K562 (cell line): ENCODE data around the gene EFNB3. TPM values are rescaled to one million over a fixed set of nuclear protein-coding genes. Genes with fewer than 3 reads are reported as not detected.

Source experiments
- GTF2E2 ChIP-seq: fragments of 200-800 bp; sonication (Bioruptor generic); IDR thresholded peaks from 2 replicates; pipeline ENCODE4 v1.6.1; 2016; ENCODE audit warnings: missing genetic modification characterization, missing compliant biosample characterization
- HCFC1 ChIP-seq: IDR thresholded peaks from 2 replicates; pipeline ENCODE4 v1.6.1; 2012; ENCODE audit warnings: low read depth, low read length, improper control_type of control experiment
- NR1H2 ChIP-seq: sonication (generic); formaldehyde crosslinking; IDR thresholded peaks from 2 replicates; pipeline ENCODE4 v1.4.0; 2020; ENCODE audit warnings: mild to moderate bottlenecking, missing genetic modification reagents
- NR4A1 ChIP-seq, 2 experiments: fragments of 250-450 bp in 1 of 2; fragments of 450-650 bp in 1 of 2; sonication (Bioruptor Pico) in 1 of 2; IDR thresholded peaks; 2 replicates each; pipeline versions ENCODE4 v1.4.0 to v1.6.1; 2016 to 2020; ENCODE audit warnings: mild to moderate bottlenecking in 2 of 2, missing compliant biosample characterization in 1 of 2, missing genetic modification characterization in 1 of 2, moderate library complexity in 1 of 2
- NRF1 ChIP-seq, 2 experiments: fragments of 450-650 bp; IDR thresholded peaks in 1 of 2; conservative IDR thresholded peaks in 1 of 2; 2 replicates each; pipeline ENCODE4 v1.6.1; 2014; ENCODE audit warnings: mild to moderate bottlenecking in 2 of 2
- POLR2B ChIP-seq: fragments of 450-650 bp; IDR thresholded peaks from 2 replicates; pipeline ENCODE4 v1.6.1; 2018; ENCODE audit warnings: low read depth; ENCODE audit not compliant: partially characterized antibody
- SMARCA4 ChIP-seq: fragments of 450-650 bp; IDR thresholded peaks from 2 replicates; pipeline ENCODE4 v1.6.1; 2016
- TBP ChIP-seq: optimal IDR thresholded peaks from 2 replicates; pipeline ENCODE3; 2011; ENCODE audit warnings: low read depth, low read length, improper control_type of control experiment
- THRAP3 ChIP-seq: fragments of 450-650 bp; IDR thresholded peaks from 2 replicates; pipeline ENCODE4 v1.6.1; 2016; ENCODE audit warnings: mild to moderate bottlenecking, inconsistent platforms, borderline replicate concordance
- ZZZ3 ChIP-seq: fragments of 450-650 bp; IDR thresholded peaks from 2 replicates; pipeline ENCODE4 v1.6.1; 2016; ENCODE audit warnings: antibody characterized with exemption, mild to moderate bottlenecking, moderate library complexity
- polyA plus RNA-seq, 8 experiments: library from polyadenylated mRNA; depleted of rRNA in 4 of 8; stranded (reverse) in 5 of 8; unstranded in 3 of 8; fragments of >200 nt; fragmentation: Nextera tagmentation in 2 of 8; fragmentation: Illumina TruSeq in 1 of 8; extraction: Ambion mirVana in 2 of 8; extraction: Trizol in 1 of 8; gene quantifications; 2 replicates each; pipeline versions ENCODE4 v1.2.1 to v1.2.3, GENCODE V29; 2011 to 2014; ENCODE audit warnings: inconsistent platforms in 1 of 8, missing spikeins in 1 of 8
- total RNA-seq, 7 experiments: library from RNA; depleted of rRNA in 6 of 7; stranded (reverse); fragments of >200 nt in 6 of 7; fragmentation: Illumina TruSeq in 2 of 7; extraction: Trizol in 2 of 7; gene quantifications; 2 replicates each; pipeline versions ENCODE4 v1.2.1 to v1.2.3, GENCODE V29; 2011 to 2021; ENCODE audit warnings: low replicate concordance in 1 of 7
- TF ChIP-seq, protein P1 (sequence below): sonication (generic); formaldehyde crosslinking; IDR thresholded peaks from 2 replicates; pipeline ENCODE4 v1.8.0; 2022; ENCODE audit warnings: mild to moderate bottlenecking, missing genetic modification reagents
- TF ChIP-seq, protein P2 (sequence below): fragments of 250-450 bp; sonication (Bioruptor Pico); IDR thresholded peaks from 2 replicates; pipeline ENCODE4 v1.4.0; 2020; ENCODE audit warnings: mild to moderate bottlenecking
- TF ChIP-seq, protein P3 (sequence below): sonication (generic); formaldehyde crosslinking; IDR thresholded peaks from 2 replicates; pipeline ENCODE4 v1.8.1; 2023; ENCODE audit warnings: missing genetic modification reagents, mild to moderate bottlenecking, borderline replicate concordance
- TF ChIP-seq, protein P4 (sequence below): fragments of 450-650 bp; conservative IDR thresholded peaks from 2 replicates; pipeline ENCODE4 v1.6.1; 2016; ENCODE audit warnings: missing genetic modification characterization, low read depth, mild to moderate bottlenecking, control low read depth, missing compliant biosample characterization

The EFNB3 gene
- total and polyA plus RNA-seq, 9 of the 15 experiments (the other 6 are each of a cell fraction or from before 2014, with no cell fraction given): not detected

DNA sequence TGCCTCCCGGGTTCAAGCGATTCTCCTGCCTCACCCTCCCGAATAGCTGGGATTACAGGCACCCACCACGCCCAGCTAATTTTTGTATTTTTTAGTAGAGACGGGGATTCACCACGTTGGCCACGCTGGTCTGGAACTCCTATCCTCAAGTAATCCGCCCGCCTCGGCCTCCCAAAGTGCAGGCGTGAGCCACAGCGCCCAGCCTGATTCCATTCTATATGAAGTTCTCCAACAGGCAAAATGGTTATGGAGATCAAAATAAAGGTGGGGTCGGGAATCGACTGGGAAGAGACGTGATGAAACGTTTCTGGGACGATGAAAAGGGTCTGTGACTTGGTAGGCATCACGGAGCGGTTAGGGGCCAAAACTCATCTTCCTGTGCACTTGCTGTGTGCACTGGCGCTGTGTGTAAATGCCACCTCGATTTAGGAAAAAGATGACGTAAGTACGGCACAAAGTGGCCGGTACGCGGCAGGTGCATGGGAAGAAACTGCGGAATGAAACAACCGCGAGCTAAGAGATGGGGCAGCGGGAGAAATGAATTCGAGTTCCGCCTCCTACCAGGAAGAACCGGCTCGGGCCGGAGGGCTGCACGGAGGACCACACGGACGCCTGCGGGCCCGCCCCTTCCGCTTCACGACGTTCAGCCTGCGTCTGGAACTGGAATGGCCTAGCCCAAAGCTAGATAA, 19.3 kb upstream of the EFNB3 start (continued):
- TF ChIP-seq, protein P1, sequence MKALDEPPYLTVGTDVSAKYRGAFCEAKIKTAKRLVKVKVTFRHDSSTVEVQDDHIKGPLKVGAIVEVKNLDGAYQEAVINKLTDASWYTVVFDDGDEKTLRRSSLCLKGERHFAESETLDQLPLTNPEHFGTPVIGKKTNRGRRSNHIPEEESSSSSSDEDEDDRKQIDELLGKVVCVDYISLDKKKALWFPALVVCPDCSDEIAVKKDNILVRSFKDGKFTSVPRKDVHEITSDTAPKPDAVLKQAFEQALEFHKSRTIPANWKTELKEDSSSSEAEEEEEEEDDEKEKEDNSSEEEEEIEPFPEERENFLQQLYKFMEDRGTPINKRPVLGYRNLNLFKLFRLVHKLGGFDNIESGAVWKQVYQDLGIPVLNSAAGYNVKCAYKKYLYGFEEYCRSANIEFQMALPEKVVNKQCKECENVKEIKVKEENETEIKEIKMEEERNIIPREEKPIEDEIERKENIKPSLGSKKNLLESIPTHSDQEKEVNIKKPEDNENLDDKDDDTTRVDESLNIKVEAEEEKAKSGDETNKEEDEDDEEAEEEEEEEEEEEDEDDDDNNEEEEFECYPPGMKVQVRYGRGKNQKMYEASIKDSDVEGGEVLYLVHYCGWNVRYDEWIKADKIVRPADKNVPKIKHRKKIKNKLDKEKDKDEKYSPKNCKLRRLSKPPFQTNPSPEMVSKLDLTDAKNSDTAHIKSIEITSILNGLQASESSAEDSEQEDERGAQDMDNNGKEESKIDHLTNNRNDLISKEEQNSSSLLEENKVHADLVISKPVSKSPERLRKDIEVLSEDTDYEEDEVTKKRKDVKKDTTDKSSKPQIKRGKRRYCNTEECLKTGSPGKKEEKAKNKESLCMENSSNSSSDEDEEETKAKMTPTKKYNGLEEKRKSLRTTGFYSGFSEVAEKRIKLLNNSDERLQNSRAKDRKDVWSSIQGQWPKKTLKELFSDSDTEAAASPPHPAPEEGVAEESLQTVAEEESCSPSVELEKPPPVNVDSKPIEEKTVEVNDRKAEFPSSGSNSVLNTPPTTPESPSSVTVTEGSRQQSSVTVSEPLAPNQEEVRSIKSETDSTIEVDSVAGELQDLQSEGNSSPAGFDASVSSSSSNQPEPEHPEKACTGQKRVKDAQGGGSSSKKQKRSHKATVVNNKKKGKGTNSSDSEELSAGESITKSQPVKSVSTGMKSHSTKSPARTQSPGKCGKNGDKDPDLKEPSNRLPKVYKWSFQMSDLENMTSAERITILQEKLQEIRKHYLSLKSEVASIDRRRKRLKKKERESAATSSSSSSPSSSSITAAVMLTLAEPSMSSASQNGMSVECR (CRISPR knock-in tag): peak; percentile 90
- TF ChIP-seq TBP (peak; percentile 70), THRAP3 (no peak), NR1H2 (CRISPR knock-in tag) (0 out of 2 replicates have a peak, but pooled peaks have one; percentile 44), GTF2E2 (tag) (no peak), SMARCA4 (peak; percentile 41; the same call in 1 of the 2 replicates), HCFC1 (peak; percentile 47), ZZZ3 (no peak), NRF1 (conservative IDR thresholded peaks at IDR 0.05 in 1 of 2, IDR thresholded peaks at IDR 0.05 in 1 of 2) (0 out of 4 replicates have a peak, but pooled peaks of 1 of the 2 experiments have one; percentile 26), NR4A1 (CRISPR knock-in tag; IDR thresholded peaks at IDR 0.05) (no peak), NR4A1 (tag; IDR thresholded peaks at IDR 0.05) (peak; percentile 83), POLR2B (peak; percentile 67)
- TF ChIP-seq, protein P2, sequence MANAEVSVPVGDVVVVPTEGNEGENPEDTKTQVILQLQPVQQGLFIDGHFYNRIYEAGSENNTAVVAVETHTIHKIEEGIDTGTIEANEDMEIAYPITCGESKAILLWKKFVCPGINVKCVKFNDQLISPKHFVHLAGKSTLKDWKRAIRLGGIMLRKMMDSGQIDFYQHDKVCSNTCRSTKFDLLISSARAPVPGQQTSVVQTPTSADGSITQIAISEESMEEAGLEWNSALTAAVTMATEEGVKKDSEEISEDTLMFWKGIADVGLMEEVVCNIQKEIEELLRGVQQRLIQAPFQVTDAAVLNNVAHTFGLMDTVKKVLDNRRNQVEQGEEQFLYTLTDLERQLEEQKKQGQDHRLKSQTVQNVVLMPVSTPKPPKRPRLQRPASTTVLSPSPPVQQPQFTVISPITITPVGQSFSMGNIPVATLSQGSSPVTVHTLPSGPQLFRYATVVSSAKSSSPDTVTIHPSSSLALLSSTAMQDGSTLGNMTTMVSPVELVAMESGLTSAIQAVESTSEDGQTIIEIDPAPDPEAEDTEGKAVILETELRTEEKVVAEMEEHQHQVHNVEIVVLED: 0 out of 2 replicates have a peak, but pooled peaks have one; percentile 36
- TF ChIP-seq, protein P3, sequence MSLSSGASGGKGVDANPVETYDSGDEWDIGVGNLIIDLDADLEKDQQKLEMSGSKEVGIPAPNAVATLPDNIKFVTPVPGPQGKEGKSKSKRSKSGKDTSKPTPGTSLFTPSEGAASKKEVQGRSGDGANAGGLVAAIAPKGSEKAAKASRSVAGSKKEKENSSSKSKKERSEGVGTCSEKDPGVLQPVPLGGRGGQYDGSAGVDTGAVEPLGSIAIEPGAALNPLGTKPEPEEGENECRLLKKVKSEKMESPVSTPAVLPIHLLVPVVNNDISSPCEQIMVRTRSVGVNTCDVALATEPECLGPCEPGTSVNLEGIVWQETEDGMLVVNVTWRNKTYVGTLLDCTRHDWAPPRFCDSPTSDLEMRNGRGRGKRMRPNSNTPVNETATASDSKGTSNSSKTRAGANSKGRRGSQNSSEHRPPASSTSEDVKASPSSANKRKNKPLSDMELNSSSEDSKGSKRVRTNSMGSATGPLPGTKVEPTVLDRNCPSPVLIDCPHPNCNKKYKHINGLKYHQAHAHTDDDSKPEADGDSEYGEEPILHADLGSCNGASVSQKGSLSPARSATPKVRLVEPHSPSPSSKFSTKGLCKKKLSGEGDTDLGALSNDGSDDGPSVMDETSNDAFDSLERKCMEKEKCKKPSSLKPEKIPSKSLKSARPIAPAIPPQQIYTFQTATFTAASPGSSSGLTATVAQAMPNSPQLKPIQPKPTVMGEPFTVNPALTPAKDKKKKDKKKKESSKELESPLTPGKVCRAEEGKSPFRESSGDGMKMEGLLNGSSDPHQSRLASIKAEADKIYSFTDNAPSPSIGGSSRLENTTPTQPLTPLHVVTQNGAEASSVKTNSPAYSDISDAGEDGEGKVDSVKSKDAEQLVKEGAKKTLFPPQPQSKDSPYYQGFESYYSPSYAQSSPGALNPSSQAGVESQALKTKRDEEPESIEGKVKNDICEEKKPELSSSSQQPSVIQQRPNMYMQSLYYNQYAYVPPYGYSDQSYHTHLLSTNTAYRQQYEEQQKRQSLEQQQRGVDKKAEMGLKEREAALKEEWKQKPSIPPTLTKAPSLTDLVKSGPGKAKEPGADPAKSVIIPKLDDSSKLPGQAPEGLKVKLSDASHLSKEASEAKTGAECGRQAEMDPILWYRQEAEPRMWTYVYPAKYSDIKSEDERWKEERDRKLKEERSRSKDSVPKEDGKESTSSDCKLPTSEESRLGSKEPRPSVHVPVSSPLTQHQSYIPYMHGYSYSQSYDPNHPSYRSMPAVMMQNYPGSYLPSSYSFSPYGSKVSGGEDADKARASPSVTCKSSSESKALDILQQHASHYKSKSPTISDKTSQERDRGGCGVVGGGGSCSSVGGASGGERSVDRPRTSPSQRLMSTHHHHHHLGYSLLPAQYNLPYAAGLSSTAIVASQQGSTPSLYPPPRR: no peak
- TF ChIP-seq, protein P4, sequence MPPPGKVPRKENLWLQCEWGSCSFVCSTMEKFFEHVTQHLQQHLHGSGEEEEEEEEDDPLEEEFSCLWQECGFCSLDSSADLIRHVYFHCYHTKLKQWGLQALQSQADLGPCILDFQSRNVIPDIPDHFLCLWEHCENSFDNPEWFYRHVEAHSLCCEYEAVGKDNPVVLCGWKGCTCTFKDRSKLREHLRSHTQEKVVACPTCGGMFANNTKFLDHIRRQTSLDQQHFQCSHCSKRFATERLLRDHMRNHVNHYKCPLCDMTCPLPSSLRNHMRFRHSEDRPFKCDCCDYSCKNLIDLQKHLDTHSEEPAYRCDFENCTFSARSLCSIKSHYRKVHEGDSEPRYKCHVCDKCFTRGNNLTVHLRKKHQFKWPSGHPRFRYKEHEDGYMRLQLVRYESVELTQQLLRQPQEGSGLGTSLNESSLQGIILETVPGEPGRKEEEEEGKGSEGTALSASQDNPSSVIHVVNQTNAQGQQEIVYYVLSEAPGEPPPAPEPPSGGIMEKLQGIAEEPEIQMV: peak; percentile 100
